GM08714 (cell line): ENCODE measurements around the gene SBNO2.
"Not testable (repeated sequence)": the region's sequence is repeated elsewhere in the genome, so short reads cannot be mapped to it uniquely, and the experiment has no call there.

ENCODE experiments used
- H3K4me3 ChIP-seq: fragments of 200-500 bp; sonication (Bioruptor generic); 2 replicates; pipeline ENCODE4 v1.5.1; 2014; ENCODE audit warnings: mild to moderate bottlenecking, low read length, inconsistent platforms
- ZNF274 ChIP-seq: IDR thresholded peaks from 2 replicates; pipeline ENCODE4 v1.6.1; 2012; ENCODE audit warnings: mild to moderate bottlenecking, low read depth, low read length

SBNO2 gene

DNA sequence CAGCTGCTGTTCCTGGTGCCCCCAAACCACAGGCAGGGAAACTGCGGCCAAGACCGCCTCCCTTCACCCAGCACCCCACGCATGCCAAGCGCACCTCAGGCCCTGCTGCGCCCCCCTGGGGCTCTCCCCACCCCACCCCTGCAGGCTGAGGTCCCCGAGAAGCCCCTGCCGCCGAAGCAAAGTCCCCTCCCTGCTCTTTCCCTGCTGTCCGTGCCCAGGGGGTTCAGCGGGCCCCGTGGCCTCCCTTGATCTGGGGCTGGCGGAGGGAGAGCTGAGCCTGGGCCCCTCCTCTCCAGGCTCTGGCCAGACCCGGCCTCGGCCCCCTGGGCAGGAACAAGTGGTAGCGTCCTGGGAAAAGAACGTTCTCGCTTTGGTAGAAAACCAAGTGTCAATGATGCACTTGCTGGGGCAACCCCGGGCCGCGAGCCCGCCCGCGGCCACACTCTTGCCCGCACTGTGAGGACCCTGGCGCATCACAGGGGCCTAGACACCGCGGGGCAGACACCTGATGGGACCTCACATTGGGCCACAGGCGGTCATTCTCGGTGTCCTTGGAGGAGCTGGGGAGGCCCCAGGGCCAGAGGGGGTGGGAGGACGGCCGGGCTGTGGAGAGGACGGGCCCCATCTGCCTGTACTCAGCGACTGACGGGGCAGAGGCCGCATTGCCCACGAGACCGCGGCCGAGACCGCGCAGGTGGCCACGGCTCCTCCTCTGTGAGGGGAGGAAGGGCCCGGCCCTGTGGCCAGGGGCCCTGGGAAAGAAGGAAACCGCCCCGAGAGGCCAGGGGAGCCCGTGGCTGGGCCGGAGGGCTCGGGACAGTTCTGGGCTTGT is 41.3 kb downstream of the SBNO2 start:
- peak overlapping the region; percentile 70; the same call in 1 of the 2 replicates for H3K4me3 ChIP-seq
- TF ChIP-seq ZNF274, result no peak

DNA sequence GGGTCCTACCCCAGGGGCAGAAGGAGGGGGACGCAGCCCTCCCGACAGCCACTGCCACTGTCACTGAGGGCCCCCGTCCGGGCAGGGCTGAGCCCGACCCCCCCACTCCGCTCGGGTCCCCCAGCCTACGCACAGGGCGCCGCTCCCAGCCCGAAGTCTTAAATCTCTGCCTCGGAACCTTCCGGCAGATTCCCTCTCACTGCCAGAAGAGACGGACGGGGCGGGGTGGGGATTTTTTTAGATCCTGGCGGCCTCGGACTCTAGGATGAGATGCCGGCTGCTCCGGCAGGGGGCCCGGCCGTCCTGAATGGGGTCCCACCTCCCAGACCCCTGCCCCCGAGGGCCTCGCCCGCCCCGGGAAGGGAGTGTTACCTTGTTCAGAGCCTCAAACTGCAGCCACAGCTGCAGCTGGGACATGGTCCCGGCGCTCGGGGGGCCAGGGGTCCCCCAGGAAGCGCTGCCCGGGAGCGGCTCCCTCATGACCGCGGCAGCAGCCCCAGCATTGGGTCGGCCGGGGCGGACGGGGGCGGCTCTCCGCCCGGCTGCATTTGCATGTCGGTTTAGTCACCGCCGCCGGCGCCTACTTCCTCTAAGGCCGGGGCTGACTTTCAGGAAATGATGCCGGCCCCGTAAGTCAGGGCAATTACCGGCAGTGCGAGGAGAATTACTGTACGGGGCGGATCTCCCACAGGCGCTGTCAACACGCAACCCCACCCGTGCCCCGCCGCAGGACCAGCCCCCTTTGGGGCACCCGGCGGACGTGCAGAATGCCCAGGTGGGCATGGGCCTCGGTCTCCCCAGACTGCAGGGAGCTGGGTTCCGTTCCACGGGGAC is 42.1 kb downstream of the SBNO2 start:
- TF ChIP-seq ZNF274, result no peak
- H3K4me3 ChIP-seq, result peak overlapping the region; percentile 70; the same call in 1 of the 2 replicates

- H3K4me3 ChIP-seq, result peak overlapping the region; percentile 70; the same call in 1 of the 2 replicates
- TF ChIP-seq ZNF274, result no peak
These were observed 43.0 kb downstream of the SBNO2 start for GRCh38 chr19:1130771-1131717.

DNA sequence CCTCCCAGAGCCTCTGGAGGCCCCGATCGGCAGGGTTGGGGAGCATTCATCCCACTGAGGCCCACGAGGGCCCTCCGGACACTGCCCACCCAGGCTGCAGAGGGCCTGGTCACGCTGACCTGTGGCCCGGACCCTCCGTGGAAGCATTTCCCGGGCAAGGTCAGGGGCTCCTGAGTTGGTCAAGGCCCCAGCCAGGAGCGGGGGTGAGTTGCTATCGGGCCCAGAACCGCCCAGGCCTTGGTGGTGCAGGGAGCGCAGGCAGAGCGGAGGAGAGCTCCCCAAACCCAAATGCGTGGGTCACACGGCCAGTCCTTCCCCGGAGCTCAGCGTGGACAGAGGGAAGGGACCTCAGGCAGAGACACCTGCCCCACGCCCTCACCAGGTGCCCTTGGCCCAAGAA is 44.5 kb downstream of the SBNO2 start:
- no peak for TF ChIP-seq ZNF274
- H3K4me3 ChIP-seq, result no peak overlapping the region

GRCh38 chr19:1129084-1129483 is 45.0 kb downstream of the SBNO2 start:
- H3K4me3 ChIP-seq, result not testable (repeated sequence)

DNA sequence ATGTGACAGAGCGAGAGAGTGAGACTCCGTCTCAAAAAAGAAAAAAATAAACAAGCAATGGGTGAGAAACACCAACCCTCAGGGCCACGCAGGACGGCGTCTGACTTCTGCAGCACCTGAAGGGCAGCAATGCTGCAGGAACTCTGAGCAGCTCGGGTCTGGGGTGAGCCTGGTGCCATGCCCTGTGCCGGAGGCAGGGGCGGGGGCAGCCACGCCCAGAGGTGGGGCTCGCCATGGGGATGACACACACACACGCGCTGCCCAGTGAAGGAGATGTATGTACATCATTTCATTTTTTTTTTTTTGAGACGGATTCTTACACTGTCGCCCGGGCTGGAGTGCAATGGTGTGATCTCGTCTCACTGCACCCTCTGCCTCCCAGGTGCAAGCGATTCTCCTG is 46.0 kb downstream of the SBNO2 start:
- H3K4me3 ChIP-seq, result no peak overlapping the region
- no peak for TF ChIP-seq ZNF274

DNA sequence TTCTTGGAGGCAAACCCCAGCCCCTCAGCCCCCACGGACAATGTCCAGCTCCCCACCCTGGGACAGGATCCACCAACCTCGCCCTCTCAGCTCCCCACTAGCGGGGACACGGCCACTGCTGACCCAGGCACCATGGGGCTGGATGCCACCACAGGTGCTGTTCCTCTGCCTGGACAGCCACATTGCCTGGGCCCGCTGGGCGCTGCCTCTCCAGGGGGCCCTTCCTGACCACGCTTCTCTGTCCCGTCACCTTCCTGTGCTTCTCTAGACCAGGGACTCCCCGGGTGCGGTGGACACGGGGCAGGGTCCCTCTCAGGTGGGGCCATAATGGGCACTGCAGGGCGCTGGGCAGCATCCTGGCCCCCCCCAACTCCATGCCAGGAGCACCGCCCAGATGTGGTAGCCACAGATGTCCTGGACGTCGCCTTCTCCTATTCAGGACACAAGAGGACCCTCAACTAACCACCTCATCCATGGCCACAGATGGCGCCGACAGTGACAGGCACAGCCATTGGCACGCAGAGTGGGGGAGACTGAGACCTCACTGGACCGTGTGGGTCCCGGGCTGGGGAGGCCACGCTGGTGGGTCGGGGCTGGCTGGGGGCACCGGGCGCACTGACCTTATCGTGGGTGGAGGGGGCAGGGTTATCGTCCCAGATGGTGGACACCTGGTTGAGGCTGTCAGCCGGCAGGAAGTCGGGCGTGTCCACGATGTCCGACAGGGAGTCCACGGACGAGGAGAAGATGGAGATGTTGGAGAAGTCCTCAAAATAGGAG is 46.9 kb downstream of the SBNO2 start:
- TF ChIP-seq ZNF274, result no peak
- no peak overlapping the region for H3K4me3 ChIP-seq

GRCh38 chr19:1125601-1126467 is 48.2 kb downstream of the SBNO2 start:
- TF ChIP-seq ZNF274, result no peak
- no peak overlapping the region for H3K4me3 ChIP-seq

DNA sequence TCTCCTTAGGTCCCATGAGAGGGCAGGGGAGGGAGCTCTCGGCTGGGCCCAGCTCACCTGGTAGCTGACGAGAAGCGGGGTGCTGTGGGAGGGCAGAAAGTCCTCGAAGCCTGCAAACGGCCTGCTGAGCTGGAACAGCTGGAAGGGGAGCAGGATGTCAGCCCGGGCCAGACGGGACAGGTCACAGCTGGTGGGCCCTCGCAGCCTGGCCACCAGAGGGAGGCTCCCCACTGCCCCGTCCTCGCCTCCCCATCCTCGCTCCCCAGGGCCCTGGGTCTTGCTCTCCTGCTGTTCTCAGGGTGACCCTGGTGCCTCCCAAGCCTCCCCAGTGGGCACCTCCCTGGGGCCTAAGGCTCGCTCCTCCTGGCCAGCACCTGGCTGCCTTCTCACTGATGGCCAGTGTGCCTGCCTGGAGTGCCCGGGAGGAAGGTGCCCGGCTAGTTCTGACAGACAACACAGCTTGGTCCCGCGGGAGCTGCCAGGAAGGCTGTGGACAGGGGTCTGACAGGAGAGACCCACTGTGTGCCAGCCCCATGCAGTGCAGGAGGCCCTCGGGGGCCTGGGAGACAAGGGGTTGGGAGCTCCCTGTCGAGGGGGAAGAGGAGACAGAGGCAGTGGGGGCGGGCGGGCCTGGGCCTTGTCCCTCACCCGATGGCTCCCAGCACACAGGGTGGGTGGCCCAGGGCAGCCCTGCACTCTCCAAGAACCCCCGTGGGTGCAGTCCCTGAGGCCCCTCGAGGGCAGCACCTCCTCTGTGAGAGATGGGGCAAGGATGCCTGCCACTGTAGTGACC is 50.0 kb downstream of the SBNO2 start:
- no peak for TF ChIP-seq ZNF274
- H3K4me3 ChIP-seq, result no peak overlapping the region

DNA sequence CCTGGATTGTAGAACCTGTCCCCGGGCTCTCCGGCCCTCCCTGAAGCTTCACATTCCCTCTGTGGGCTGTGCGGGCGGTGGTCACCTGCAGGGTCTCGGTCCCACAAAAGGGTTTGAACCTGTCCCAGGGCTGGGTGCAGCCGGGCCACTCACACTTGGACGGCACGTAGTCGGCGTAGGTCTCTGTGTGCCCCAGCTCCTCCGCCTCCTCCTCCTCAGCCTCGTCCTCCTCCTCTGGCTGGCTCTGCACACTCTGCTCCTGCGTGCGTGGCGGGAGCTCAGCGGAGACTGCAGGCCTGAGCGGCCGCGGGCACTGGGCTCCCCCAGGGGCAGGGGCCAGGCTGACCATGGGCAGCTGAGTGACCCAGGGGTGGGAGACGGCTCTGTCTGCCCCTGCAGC is 50.7 kb downstream of the SBNO2 start:
- H3K4me3 ChIP-seq, result no peak overlapping the region
- no peak for TF ChIP-seq ZNF274

DNA sequence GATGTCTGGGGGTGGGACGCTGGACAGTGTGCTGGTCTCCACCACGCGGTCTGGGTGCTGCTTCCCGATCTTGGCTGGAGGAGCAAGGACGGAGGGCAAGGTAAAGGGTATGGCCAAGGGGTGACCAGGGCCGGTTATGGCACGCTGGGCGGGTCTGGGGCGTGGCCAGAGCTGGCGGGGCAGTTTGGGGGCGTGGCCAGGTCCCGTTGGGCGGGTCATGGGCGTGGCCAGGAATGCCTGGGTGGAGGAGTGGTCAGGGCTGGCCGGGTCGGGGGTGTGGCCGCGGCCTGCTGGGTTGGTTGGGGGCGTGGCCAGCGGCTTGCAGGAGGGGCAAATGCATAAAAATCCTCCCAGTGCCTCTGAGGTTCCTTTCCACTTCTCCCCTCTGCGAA is 51.1 kb downstream of the SBNO2 start:
- H3K4me3 ChIP-seq, result no peak overlapping the region
- TF ChIP-seq ZNF274, result no peak
